Measurements from ENCODE around the gene SRSF7. TPM values are rescaled to one million over a fixed set of nuclear protein-coding genes. Genes with fewer than 3 reads are reported as not detected.

The SRSF7 gene
- total and polyA plus RNA-seq, 9 of the 15 experiments (the other 6 are each of a cell fraction or from before 2014, with no cell fraction given) = 219 to 726 (median 375) TPM

- DNase-seq (ENCODE audit: extremely low read depth in 1 of 4, low spot score in 3 of 4) (peak in 1 of 4 experiments; percentile 17), FAIRE-seq (no peak), ATAC-seq (no peak)
- Histone ChIP-seq H3K36me3 (ENCODE audit: control insufficient read depth, insufficient read depth, low read length) (peaks cover 61% of the 10 kb centered on the region), H3K9me1 (ENCODE audit: control insufficient read depth, insufficient read depth, low read length) (no peaks in the 10 kb centered on the region), H3K9me3 (replicated peaks; ENCODE audit: control insufficient read depth, insufficient read depth, low read depth, low read length) (no peaks in the 10 kb centered on the region), H3K9ac (ENCODE audit: insufficient read depth in 1 of 2, low read depth in 2 of 2, low read length in 2 of 2) (peak overlapping the region; percentile 73 to 99), H3K27ac (ENCODE audit: extremely low read depth, low read depth, low read length) (peak overlapping the region; percentile 99; the same call in 1 of the 3 replicates), H3K4me1 (replicated peaks in 1 of 2; ENCODE audit: control insufficient read depth in 2 of 2, insufficient read depth in 2 of 2, low read length in 2 of 2) (peaks cover 0 to 29% of the 10 kb centered on the region in 2 experiments; a peak in 3 of 5 replicates), H3K79me2 (ENCODE audit: control insufficient read depth, insufficient read depth, low read length) (peaks cover 63% of the 10 kb centered on the region), H3K4me3 (peak overlapping the region; percentile 82), H2AFZ (ENCODE audit: low read depth, low read length) (no peak overlapping the region), H3K4me2 (ENCODE audit: insufficient read depth, low read length) (peak overlapping the region; percentile 98), H4K20me1 (replicated peaks; ENCODE audit: control insufficient read depth, insufficient read depth, low read length) (peaks cover 35% of the 10 kb centered on the region), H3K27me3 (ENCODE audit: control insufficient read depth in 2 of 2, insufficient read depth in 2 of 2, low read length in 2 of 2) (no peaks in the 10 kb centered on the region)
- ChIA-PET CTCF (ENCODE audit: low intra/inter-chr PET ratio) (no interaction called here), POLR2A (interaction anchor here (0.6 to 3.7 kb wide), 12 partner anchors 8 to 225 kb away, joined by 3 to 28 read pairs (median 4); partner anchors contain the start of gene HNRNPLL)
- TF ChIP-seq ATF4 (CRISPR knock-in tag; IDR thresholded peaks at IDR 0.05) = no peak
- 0 out of 2 replicates have a peak, but pooled peaks have one; percentile 20 for TF ChIP-seq MXI1 (IDR thresholded peaks at IDR 0.05; ENCODE audit: low read depth, low read length)
- TF ChIP-seq CHD2 (IDR thresholded peaks at IDR 0.05; ENCODE audit: low read depth, low read length) = 0 out of 2 replicates have a peak, but pooled peaks have one; percentile 4
- TF ChIP-seq SIN3A (IDR thresholded peaks at IDR 0.05; ENCODE audit: borderline replicate concordance in 2 of 2, control insufficient read depth in 1 of 2, low read depth in 2 of 2, low read length in 2 of 2) = peak; percentile 8 to 21; a peak in 1 of 4 replicates
- no peak for TF ChIP-seq SOX6 (IDR thresholded peaks at IDR 0.05)
- no peak for TF ChIP-seq PHTF2 (CRISPR knock-in tag; IDR thresholded peaks at IDR 0.05)
- peak; percentile 13; the same call in 1 of the 2 replicates for TF ChIP-seq POLR2AphosphoS5 (IDR thresholded peaks at IDR 0.05; ENCODE audit: control insufficient read depth, insufficient read depth, low read depth, low read length)
- peak in 1 of 2 experiments; percentile 34; a peak in 1 of 4 replicates for TF ChIP-seq TBL1XR1 (IDR thresholded peaks at IDR 0.05; ENCODE audit: low read length in 2 of 2)
- peak; percentile 50 for TF ChIP-seq RBM22 (IDR thresholded peaks at IDR 0.05; ENCODE audit: low read depth, low read length, poor library complexity, severe bottlenecking)
- peak; percentile 65 for TF ChIP-seq RBFOX2 (IDR thresholded peaks at IDR 0.05; ENCODE audit: low read depth, low read length)
- TF ChIP-seq HNRNPL (IDR thresholded peaks at IDR 0.05; ENCODE audit: low read depth, low read length) = peak; percentile 7
- peak; percentile 74 for TF ChIP-seq AFF4 (CRISPR knock-in tag; IDR thresholded peaks at IDR 0.05)
- TF ChIP-seq POLR2G (IDR thresholded peaks at IDR 0.05; ENCODE audit: low read depth, low read length) = peak; percentile 59
- in situ Hi-C loops (cut with MboI) = loop anchor here (10.0 to 25.0 kb wide), 2 partner anchors 424 to 762 kb away; no protein-coding TSS in a partner anchor
- BruUV-seq (replicated peaks) = no TSS peak
- 47% methylated on average over 26 of the region's 26 CpGs for WGBS (ENCODE audit: insufficient coverage, low coverage, missing lambda C conversion rate)
- intact Hi-C loops (cut with micrococcal nuclease) = loop anchor here (10.0 kb wide), 1 partner anchor 476 kb away; no protein-coding TSS in a partner anchor
Observed at GRCh38 chr2:38748943-38749804, 2.0 kb downstream of the SRSF7 start.

All from K562 (cell line).